Measurements from ENCODE around the gene FLT4.

- TF ChIP-seq EP300 (IDR thresholded peaks at IDR 0.05): no peak
- no peak for TF ChIP-seq CTCF (IDR thresholded peaks at IDR 0.05)
Measured at GRCh38 chr5:180622910-180623309, 26.5 kb downstream of the FLT4 start.
